Tibial nerve (tissue), 4 donors: ENCODE results near the gene MSL2. TPM values are rescaled to one million over a fixed set of nuclear protein-coding genes. Genes with fewer than 3 reads are reported as not detected.
"Not testable (repeated sequence)": the region's sequence is repeated elsewhere in the genome, so short reads cannot be mapped to it uniquely, and the experiment has no call there.

Source experiments
- DNase-seq, 2 donors: peaks; one replicate each; pipeline ENCODE4 v3.0.0-alpha.2; 2019; ENCODE audit warnings: low spot score in 2 of 2
- H3K27ac ChIP-seq, 4 donors: fragments of 200-600 bp; sonication (generic) in 3 of 4; one replicate each; pipeline ENCODE4 v1.5.1; 2017 to 2019; ENCODE audit warnings: mild to moderate bottlenecking in 1 of 4
- H3K27me3 ChIP-seq, 2 donors: fragments of 200-600 bp; sonication (generic) in 1 of 2; one replicate each; pipeline versions ENCODE4 v1.5.1 to v1.6.0; 2017 to 2019
- H3K36me3 ChIP-seq, 3 donors: fragments of 200-600 bp; sonication (generic); one replicate each; pipeline ENCODE4 v1.5.1; 2018 to 2019
- H3K4me1 ChIP-seq, 4 donors: fragments of 200-600 bp; sonication (generic) in 3 of 4; one replicate each; pipeline ENCODE4 v1.5.1; 2017 to 2019
- H3K4me3 ChIP-seq, 4 donors: fragments of 200-600 bp; sonication (generic) in 3 of 4; one replicate each; pipeline ENCODE4 v1.5.1; 2017 to 2019; ENCODE audit warnings: mild to moderate bottlenecking in 1 of 4, moderate library complexity in 1 of 4
- H3K9me3 ChIP-seq, 4 donors: fragments of 200-600 bp; sonication (generic) in 3 of 4; one replicate each; pipeline ENCODE4 v1.5.1; 2017 to 2019
- EP300 ChIP-seq, 2 donors: sonication (generic); formaldehyde crosslinking; IDR thresholded peaks; one replicate each; pipeline ENCODE4 v1.6.1; 2017; ENCODE audit warnings: antibody characterized with exemption in 2 of 2, mild to moderate bottlenecking in 1 of 2
- POLR2A ChIP-seq, 2 donors: fragments of 450-650 bp; IDR thresholded peaks; one replicate each; pipeline ENCODE4 v1.6.1; 2017; ENCODE audit warnings: antibody characterized with exemption in 2 of 2, mild to moderate bottlenecking in 2 of 2, moderate library complexity in 2 of 2
- WGBS, 2 donors: methylation state at CpG; one replicate each; pipeline ENCODE4 v1.1.5; 2018; 5-methylcytosine and 5-hydroxymethylcytosine counted together
- total RNA-seq, 4 donors: library from RNA; depleted of rRNA; stranded (reverse); fragments of >200 nt; gene quantifications; one replicate each; pipeline ENCODE4 v1.1.0, GENCODE V29; 2016
- TF ChIP-seq, protein P1 (sequence below), 5 experiments: fragments of 200-600 bp in 3 of 5; fragments of 450-650 bp in 2 of 5; sonication (generic) in 3 of 5; IDR thresholded peaks; one replicate each; pipeline ENCODE4 v1.5.1; 2016 to 2019; ENCODE audit warnings: antibody characterized with exemption in 5 of 5, mild to moderate bottlenecking in 3 of 5, moderate library complexity in 2 of 5

Gene MSL2
- total RNA-seq, 4 donors from 2014 or later, result 19.8 to 53.4 (median 44.5) TPM

DNA sequence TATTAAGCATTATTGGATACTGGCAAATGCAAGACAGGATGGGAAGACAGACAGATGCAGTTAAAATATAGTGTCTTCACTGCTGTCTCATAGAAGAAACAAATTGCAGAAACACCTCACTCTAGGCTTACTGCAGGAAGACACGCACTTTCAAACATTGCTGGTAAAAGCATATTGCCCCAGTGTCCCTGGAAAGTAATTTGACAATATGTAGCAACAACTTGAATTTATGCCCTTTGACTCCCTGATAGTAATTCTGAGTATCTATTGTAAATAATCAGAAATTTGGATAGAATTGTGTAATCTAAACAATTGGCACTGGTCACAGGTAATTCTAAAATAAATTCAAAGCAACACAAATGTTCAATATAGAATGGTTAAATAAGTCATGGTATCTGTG lies 62.0 kb downstream of the MSL2 start:
- H3K9me3 ChIP-seq, result no peaks in the 10 kb centered on the region
- 91 to 100% methylated on average over 1 of the region's 1 CpG for WGBS, 2 donors
- TF ChIP-seq EP300 (IDR thresholded peaks at IDR 0.05) (no peak), POLR2A (IDR thresholded peaks at IDR 0.05) (no peak)
- TF ChIP-seq, protein P1, sequence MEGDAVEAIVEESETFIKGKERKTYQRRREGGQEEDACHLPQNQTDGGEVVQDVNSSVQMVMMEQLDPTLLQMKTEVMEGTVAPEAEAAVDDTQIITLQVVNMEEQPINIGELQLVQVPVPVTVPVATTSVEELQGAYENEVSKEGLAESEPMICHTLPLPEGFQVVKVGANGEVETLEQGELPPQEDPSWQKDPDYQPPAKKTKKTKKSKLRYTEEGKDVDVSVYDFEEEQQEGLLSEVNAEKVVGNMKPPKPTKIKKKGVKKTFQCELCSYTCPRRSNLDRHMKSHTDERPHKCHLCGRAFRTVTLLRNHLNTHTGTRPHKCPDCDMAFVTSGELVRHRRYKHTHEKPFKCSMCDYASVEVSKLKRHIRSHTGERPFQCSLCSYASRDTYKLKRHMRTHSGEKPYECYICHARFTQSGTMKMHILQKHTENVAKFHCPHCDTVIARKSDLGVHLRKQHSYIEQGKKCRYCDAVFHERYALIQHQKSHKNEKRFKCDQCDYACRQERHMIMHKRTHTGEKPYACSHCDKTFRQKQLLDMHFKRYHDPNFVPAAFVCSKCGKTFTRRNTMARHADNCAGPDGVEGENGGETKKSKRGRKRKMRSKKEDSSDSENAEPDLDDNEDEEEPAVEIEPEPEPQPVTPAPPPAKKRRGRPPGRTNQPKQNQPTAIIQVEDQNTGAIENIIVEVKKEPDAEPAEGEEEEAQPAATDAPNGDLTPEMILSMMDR (IDR thresholded peaks at IDR 0.05), result no peak
- H3K36me3 ChIP-seq, result no peaks in the 10 kb centered on the region
- H3K27ac ChIP-seq, result no peak overlapping the region
- no peaks in the 10 kb centered on the region for H3K27me3 ChIP-seq
- H3K4me3 ChIP-seq, result no peak overlapping the region
- no peaks in the 10 kb centered on the region for H3K4me1 ChIP-seq
- no peak for DNase-seq

DNA sequence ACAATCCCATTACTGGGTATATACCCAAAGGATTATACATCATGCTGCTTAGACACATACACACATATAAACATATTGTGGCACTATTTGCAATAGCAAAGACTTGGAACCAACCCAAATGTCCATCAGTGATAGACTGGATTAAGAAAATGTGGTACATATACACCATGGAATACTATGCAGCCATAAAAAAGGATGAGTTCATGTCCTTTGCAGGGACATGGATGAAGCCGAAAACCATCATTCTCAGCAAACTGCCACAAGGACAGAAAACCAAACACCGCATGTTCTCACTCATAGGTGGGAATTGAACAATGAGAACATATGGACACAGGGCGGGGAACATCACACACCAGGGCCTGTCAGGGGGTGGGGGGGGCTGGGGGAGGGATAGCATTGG lies 64.5 kb downstream of the MSL2 start:
- DNase-seq, H3K4me3 ChIP-seq, H3K27ac ChIP-seq, H3K4me1 ChIP-seq, H3K27me3 ChIP-seq, H3K9me3 ChIP-seq: not testable (repeated sequence)
- peaks cover 0 to 10% (median 0%) of the 10 kb centered on the region in 3 donors for H3K36me3 ChIP-seq
- WGBS, 2 donors, result 97 to 100% methylated on average over 3 of the region's 3 CpGs

- H3K9me3 ChIP-seq, result peaks cover 0 to 6% (median 0%) of the 10 kb centered on the region in 4 donors
- H3K36me3 ChIP-seq, result peaks cover 0 to 32% (median 0%) of the 10 kb centered on the region in 3 donors
- TF ChIP-seq POLR2A (IDR thresholded peaks at IDR 0.05), result no peak
- TF ChIP-seq EP300 (IDR thresholded peaks at IDR 0.05), result no peak
- TF ChIP-seq, protein P1 (IDR thresholded peaks at IDR 0.05), result no peak
- H3K27me3 ChIP-seq, result no peaks in the 10 kb centered on the region
- 89 to 90% methylated on average over 4 of the region's 4 CpGs for whole genome bisulfite sequencing, 2 donors
- no peaks in the 10 kb centered on the region for H3K4me1 ChIP-seq
- H3K4me3 ChIP-seq, result no peak overlapping the region
- no peak for DNase-seq
- H3K27ac ChIP-seq, result no peak overlapping the region
Measured at GRCh38 chr3:136122006-136122405, 74.1 kb downstream of the MSL2 start.

DNA sequence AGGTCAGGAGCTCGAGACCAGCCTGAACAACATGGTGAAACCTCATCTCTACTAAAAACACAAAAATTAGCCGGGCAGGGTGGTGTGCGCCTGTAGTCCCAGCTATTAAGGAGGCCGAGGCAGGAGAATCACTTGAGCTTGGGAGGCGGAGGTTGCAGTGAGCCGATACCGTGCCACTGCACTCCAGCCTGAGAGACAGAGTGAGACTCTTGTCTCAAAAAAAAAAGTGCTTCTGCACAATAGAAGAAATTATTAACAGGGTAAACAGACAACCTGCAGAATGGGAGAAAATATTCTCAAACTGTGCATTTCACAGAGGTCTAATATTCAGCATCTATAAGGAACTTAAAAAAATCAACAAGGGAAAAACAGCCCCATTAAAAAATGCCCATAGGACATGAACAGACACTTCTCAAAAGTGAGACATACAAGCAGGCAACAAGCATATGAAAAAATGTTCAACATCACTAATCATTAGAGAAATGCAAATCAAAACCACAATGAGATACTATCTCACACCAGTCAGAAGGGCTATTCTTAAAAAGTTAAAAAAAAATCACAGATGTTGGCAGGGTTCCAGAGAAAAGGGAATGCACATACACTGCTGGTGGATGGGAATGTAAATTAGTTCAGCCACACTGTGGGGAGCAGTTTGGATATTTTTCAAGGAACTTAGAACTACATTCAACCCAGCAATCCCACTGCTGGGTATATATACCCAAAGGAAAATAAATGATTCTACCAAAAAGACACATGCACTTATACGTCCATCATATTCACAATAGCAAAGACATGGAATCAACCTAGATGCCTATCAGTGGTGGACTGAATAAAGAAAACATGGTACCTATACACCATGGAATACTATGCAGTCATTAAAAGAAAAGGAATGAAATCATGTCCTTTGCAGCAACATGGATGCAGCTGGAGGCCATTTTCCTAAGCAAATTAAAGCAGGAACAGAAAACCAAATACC lies 75.5 kb downstream of the MSL2 start:
- WGBS, 2 donors, result 91 to 92% methylated on average over 8 of the region's 8 CpGs
- TF ChIP-seq, protein P1 (IDR thresholded peaks at IDR 0.05), result no peak
- TF ChIP-seq POLR2A (IDR thresholded peaks at IDR 0.05) (no peak), EP300 (IDR thresholded peaks at IDR 0.05) (no peak)

GRCh38 chr3:136119783-136120182 lies 76.4 kb downstream of the MSL2 start:
- not testable (repeated sequence) for H3K27me3 ChIP-seq, DNase-seq, H3K9me3 ChIP-seq, H3K4me3 ChIP-seq, H3K4me1 ChIP-seq, H3K27ac ChIP-seq
- H3K36me3 ChIP-seq, result peaks cover 0 to 12% (median 0%) of the 10 kb centered on the region in 3 donors
- WGBS, 2 donors, result 93% methylated on average over 5 of the region's 5 CpGs

More for the DNA sequence above, 75.5 kb downstream of the MSL2 start:
- Histone ChIP-seq H3K4me3 (no peak overlapping the region), H3K27ac (no peak overlapping the region), H3K36me3 (peaks cover 0 to 19% (median 0%) of the 10 kb centered on the region in 3 donors), H3K9me3 (peaks cover 0 to 6% (median 0%) of the 10 kb centered on the region in 4 donors), H3K4me1 (no peaks in the 10 kb centered on the region), H3K27me3 (no peaks in the 10 kb centered on the region)
- no peak for DNase-seq

DNA sequence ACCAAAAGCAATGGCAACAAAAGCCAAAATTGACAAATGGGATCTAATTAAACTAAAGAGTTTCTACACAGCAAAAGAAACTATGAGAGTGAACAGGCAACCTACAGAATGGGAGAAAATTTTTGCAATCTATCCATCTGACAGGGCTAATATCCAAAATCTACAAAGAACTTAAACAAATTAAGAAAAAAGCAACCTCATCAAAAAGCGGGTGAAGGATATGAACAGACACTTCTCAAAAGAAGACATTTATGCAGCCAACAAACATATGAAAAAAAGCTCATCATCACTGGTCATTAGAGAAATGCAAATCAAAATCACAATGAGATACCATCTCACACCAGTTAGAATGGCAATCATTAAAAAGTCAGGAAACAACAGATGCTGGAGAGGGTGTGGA lies 76.8 kb downstream of the MSL2 start:
- H3K4me3 ChIP-seq, H3K27ac ChIP-seq, H3K4me1 ChIP-seq, H3K27me3 ChIP-seq, H3K9me3 ChIP-seq, DNase-seq: not testable (repeated sequence)
- 96 to 100% methylated on average over 1 of the region's 1 CpG for WGBS, 2 donors
- H3K36me3 ChIP-seq, result peaks cover 0 to 13% (median 0%) of the 10 kb centered on the region in 3 donors
